Ammon's horn (tissue), 1 donor: ENCODE results near the gene CD101.

Experiments
- DNase-seq: peaks from one replicate; pipeline ENCODE4 v3.0.0-alpha.2; 2016; ENCODE audit warnings: low spot score

Gene CD101

DNA sequence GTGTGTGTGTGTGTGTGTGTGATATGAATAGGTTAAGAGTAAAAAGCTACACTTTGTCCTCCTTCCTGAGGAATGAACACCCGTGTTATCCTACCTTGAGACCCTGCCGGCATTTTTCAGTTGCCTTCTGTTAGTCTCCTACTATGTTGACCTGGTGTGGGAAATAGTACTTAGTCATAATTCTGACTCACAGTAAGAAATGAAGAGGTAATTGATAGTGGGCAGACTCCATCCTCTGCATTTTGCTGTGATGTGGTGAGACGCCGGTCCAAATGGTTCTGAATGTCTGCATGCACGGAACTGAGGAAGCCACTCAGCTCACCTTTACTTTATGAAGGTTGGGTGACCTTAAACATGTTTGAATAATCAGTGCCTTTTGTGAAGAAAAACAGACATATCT is 12.6 kb downstream of the CD101 start:
- DNase-seq: no peak

DNA sequence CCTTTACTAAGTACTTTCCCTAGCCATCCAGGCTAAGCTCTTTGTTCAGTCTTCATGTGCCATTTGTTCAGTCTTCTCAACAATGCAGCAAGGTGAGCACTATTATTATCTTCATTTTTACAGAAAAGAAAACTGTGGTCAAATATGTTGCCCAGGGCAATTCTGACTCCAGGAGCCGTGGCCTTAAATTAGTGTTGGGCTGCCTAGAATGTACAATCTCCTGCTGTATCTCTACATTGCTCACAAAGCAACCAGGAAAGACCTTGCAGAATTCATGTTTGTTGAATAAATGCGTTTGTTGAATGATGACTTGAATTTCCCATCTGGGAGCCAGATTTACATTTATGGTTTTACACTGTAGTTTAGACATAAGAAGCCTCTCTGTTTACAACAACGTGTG is 14.2 kb downstream of the CD101 start:
- no peak for DNase-seq

DNA sequence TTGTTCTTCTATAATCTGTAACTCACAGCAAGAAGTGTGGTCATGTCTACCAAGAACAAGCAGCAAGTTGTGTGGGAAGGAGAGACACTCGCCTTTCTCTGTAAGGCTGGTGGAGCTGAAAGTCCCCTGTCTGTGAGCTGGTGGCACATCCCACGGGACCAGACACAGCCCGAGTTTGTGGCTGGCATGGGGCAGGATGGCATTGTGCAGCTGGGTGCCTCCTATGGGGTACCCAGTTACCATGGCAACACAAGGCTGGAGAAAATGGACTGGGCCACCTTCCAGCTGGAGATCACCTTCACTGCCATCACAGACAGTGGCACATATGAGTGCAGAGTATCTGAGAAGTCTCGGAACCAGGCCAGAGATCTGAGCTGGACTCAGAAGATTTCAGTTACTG is 15.5 kb downstream of the CD101 start:
- no peak for DNase-seq

GRCh38 chr1:117017648-117018047 is 16.1 kb downstream of the CD101 start:
- DNase-seq: peak; percentile 36

DNA sequence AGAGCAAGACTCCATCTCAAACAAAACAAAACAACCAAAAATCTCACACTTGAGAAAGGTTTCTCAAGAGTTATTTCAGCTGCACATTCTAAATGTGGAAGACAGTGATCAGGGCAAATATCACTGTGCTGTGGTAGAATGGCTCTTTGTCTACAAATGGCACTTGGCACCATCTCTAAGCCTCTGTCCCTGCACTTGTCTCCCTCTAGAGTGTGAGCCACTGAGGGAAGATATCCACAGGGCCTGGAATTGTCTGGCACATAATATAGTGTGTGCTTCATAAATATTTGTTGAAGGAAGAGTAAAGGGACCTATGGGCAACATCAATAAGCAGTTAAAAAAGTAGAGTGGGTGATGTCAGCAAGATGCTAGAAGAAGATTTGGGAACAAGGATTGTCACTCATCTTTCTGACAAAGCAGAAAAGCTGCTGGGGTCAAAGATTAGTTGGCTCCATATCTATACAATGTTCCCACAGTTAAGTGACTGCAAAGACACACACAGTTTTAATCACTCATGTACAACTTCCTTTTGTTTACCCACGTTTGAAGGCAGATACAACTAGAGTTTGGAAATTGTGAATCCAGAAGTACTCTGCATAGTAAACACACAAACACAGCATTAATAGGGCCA is 19.1 kb downstream of the CD101 start:
- DNase-seq: peak; percentile 50

GRCh38 chr1:117022114-117022513 is 20.6 kb downstream of the CD101 start:
- DNase-seq: no peak

- DNase-seq: no peak
Measured at GRCh38 chr1:117025568-117025967, 24.0 kb downstream of the CD101 start.

GRCh38 chr1:117026361-117026760 is 24.8 kb downstream of the CD101 start:
- no peak for DNase-seq

DNA sequence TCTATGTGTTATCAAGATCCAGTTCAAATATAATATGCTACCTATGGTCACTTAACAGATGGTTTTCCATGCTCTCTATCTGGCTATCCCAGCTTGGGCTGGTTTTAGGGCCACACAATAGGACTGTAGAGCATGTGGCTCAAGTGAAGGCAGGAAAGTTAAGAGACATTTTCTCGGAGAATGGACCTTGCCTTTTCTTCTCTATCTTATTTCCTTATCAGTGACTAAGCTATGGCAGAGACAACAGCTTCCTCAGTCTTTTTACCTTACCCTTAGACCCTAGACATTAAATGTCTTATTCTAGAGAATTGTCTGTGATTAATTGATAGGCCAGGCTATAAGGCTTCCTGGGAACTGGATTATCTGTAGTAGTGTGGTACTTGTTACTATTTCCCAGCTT is 28.1 kb downstream of the CD101 start:
- DNase-seq: no peak

DNA sequence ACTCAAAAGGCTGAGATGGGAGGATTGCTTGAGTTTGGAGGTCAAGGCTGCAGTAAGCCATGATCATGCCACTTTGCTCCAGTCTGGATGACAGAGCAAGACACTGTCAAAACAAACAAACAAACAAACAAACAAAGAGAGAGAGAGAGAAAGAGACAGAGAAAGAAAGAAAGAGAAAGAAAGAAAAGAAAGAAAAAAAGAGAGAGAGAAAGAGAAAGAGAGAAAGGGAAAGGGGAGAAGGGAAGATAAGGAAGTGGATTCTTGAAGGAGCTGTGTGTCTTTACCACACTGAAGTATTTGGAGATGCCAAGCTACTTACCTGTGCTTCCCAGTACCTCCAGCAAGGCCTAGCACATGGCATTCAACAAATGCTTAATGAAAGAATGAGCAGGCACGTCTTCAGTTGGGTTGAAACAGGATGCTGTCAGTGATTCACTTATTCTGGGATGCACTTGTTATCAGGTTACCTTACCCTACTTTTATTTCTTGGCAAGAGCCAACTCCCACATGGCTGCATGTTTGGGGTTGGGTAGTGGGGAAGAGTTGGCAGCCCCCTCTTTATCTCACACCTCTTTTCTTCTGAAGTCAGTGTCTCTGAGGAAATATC is 28.8 kb downstream of the CD101 start:
- no peak for DNase-seq

DNA sequence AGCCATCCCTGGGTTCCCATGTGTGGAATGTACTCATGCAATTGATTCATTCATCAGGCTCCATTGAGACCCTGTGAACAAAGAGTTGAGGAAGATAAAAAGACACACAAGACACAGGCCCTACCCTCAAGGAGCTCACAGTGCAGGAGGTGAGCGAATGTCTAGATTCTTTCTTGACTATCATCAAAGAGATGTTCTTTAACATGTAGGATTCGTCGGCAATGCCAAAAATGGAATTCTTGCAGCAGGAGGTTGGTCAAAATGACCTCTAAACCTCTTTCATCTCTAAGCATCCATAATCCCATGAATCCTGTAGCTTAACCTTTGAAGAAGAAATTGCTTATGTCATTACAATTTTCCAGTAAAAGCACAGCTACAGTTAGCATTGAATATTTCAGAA is 30.7 kb downstream of the CD101 start:
- no peak for DNase-seq

DNA sequence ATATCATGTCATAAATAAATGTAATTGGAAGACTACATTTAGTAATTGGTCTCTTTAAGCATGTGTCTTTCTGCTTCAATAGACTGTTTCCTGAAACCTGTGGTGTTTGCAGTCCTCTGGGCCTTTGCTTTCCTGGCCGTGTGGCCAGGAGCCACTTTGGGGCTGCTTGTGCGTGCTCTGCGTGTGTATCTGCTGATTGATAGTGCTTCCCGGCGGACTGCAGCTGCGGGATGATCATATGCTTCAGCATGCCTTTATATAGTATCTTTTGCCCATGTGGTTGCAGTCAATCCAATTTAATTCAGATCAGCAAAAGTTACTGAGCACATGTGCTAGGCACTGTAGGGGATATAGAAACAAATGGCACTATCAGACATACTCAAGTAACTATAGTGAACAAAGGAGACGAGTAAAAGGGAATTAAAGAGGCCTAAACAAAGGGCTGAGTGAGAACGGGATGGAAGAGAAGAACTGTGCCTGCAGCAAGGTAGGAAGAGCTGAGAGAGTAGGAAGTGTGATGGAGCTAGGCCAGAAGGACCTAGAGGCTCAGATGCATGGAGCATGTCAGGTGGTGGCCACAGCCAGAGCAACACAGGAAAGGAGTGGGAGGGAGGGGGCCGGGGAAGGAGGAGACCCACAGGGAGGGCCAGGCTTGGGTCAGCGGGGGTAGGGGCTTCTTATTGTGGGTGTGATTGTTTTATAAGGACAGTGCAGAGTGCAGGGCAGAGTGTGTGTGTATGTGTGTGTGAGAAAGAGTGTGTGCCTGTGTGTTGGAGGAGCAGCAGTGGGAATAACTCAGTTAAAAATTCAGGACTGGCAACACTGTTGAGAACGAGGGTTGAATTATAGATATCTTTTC is 31.4 kb downstream of the CD101 start:
- no peak for DNase-seq

DNA sequence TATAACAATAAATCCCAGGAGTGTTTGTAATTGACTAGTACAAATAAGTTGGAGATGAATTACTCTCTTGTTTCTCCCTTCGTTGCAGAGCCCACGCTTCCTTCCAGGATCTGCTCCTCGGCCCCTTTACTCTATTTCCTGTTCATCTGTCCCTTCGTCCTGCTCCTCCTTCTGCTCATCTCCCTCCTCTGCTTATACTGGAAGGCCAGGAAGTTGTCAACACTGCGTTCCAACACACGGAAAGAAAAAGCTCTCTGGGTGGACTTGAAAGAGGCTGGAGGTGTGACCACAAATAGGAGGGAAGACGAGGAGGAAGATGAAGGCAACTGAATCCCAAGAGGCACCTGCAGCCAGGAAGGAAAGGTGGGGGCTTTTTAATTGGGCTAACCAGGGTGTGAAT is 32.2 kb downstream of the CD101 start:
- DNase-seq: no peak

DNA sequence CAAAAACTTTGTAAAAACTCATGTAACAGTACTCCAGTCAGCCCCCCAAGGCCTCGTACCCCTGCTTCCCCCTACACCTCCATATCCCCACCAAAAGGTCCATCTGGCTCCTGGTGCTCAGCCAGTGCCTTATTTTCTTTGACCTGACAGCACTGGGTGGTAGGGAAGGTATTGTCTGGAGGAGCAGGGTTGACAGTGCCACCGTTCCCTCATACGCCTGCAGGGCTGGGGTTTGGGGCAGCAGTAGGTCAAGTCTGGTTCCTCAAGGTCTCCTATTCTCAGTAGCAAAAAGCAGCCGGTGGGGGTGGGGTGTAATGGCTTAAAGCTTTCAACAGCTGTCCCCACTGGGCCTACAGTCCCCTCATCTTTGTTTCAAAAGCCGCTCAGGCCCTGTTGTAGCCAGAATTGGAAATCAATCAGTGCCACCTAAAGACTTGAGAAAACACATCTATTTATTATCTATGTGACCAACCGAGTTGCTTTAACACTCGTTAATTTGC is 33.3 kb downstream of the CD101 start:
- DNase-seq: no peak

GRCh38 chr1:117036018-117036461 is 34.5 kb downstream of the CD101 start:
- DNase-seq: no peak

DNA sequence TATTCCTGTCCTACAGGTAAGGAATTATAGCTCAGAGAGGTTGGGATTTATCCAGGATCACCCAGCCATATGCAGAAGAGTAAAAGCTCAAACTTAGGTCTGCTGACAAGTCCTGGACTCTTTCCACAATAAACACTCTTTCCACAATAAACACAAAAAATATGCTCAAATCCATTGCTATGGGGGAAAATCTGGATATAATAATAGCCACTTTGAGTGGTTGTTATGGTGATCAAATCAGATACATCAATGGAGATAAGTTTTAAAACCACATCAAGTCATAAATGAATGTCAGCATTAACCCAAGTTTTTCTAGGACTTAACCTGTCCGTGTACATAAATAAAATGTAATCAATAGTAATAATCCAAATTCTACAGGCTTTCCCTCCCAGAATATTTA is 36.2 kb downstream of the CD101 start:
- DNase-seq: no peak

DNA sequence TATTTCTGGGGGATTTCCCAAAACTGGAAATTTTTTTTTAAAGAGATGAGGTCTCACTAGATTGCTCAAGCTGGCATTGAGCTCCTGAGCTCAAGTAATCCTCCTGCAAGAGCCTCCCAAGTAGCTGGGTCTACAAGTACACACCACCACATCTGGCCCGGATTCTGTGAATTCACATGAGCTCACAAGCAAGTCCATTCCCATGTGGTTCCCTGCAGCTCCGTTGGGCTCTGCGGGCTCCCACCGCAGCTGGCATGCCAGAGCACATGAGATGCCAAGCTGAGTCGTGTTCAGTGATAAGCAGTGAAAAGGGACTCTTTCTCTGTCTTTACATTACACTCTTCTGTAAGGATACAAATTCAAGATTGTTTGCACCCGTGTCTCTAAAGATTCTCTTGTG is 36.7 kb downstream of the CD101 start:
- no peak for DNase-seq

DNA sequence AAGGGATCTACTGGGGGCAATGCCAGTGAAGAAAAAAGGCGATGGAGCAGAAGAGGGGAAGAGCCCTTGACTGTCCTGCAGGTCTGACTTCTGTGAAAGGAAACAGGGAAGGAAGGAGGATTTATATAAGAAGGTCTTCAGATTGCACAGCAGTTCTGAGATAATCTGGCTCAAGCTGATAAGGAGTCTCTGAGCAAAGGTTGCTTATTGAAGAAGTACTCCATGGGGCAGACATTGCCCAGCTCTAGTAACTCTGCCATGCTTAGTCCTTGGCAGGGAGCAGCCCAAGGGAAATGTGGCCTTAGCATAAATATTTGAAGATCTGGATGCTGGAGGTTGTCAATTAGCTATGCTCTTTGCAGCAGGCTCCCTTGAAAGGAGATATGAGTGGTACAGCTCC is 42.7 kb downstream of the CD101 start:
- DNase-seq: no peak

DNA sequence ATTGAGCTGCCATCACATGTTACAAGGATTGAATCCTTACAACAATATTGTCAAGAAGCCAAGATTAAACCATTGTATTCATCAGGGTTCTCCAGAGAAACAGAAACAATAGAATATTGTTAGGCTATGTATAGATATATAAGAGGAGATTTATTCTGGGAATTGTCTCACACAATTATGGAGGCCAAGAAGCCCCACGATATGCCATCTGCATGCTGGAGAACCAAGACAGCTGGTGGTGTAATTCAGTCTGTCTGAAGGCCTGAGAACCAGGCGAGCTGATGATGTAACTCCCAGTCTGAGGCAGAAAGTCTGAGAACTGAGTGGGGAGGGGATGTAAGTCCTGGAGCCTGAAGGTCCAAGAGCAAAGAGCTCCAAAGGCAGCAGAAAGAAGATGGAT is 44.1 kb downstream of the CD101 start:
- DNase-seq: no peak

- no peak for DNase-seq
Measured at GRCh38 chr1:117046781-117047180, 45.2 kb downstream of the CD101 start.

- DNase-seq: no peak
Measured at GRCh38 chr1:117047271-117047670, 45.7 kb downstream of the CD101 start.

GRCh38 chr1:117049857-117050256 is 48.3 kb downstream of the CD101 start:
- peak; percentile 41 for DNase-seq
